KMS-11 (cell line): ENCODE data around the gene OR8H3.

ENCODE experiments used
- H2AFZ ChIP-seq: fragments of 200-600 bp; sonication (generic); 2 replicates; pipeline ENCODE4 v1.6.1; 2016; ENCODE audit warnings: antibody characterized with exemption, mixed run types, low read depth
- H3K27ac ChIP-seq: fragments of 200-600 bp; sonication (generic); 2 replicates; pipeline ENCODE4 v1.6.1; 2016; ENCODE audit warnings: mild to moderate bottlenecking, mixed run types
- H3K27me3 ChIP-seq: fragments of 200-600 bp; sonication (generic); 2 replicates; pipeline ENCODE4 v1.6.1; 2017; ENCODE audit warnings: mild to moderate bottlenecking, low read depth, mixed run types, moderate library complexity; ENCODE audit not compliant: insufficient read depth
- H3K36me3 ChIP-seq: fragments of 200-600 bp; sonication (generic); 2 replicates; pipeline ENCODE4 v1.6.1; 2017; ENCODE audit warnings: mild to moderate bottlenecking, mixed run types; ENCODE audit not compliant: insufficient read depth
- H3K4me1 ChIP-seq: fragments of 200-600 bp; sonication (generic); 2 replicates; pipeline ENCODE4 v1.6.1; 2016; ENCODE audit warnings: mild to moderate bottlenecking, low read depth, mixed run types; ENCODE audit not compliant: poor library complexity, severe bottlenecking
- H3K4me2 ChIP-seq: fragments of 200-600 bp; sonication (generic); 2 replicates; pipeline ENCODE4 v1.7.0; 2016; ENCODE audit warnings: mild to moderate bottlenecking, mixed run types
- H3K4me3 ChIP-seq: fragments of 200-600 bp; sonication (generic); IDR thresholded peaks from 2 replicates; pipeline ENCODE4 v1.6.1; 2017; ENCODE audit warnings: low read depth, low read length, mixed read lengths; ENCODE audit not compliant: insufficient read depth
- H3K79me2 ChIP-seq: fragments of 200-600 bp; sonication (generic); 2 replicates; pipeline ENCODE4 v1.6.1; 2016; ENCODE audit warnings: low read depth, mixed run types; ENCODE audit not compliant: insufficient read depth
- H3K9ac ChIP-seq: fragments of 200-600 bp; sonication (generic); 2 replicates; pipeline ENCODE4 v1.6.1; 2016; ENCODE audit warnings: mild to moderate bottlenecking, mixed run types
- H4K20me1 ChIP-seq: fragments of 200-600 bp; sonication (generic); 2 replicates; pipeline ENCODE4 v1.6.1; 2016; ENCODE audit warnings: mild to moderate bottlenecking, mixed run types; ENCODE audit not compliant: insufficient read depth
- TF ChIP-seq, protein P1 (sequence below): fragments of 200-600 bp; sonication (generic); conservative IDR thresholded peaks from 2 replicates; pipeline ENCODE4 v1.6.1; 2017; ENCODE audit warnings: low read depth, mild to moderate bottlenecking, antibody characterized with exemption, low read length, moderate library complexity, mixed read lengths

The OR8H3 gene, protein sequence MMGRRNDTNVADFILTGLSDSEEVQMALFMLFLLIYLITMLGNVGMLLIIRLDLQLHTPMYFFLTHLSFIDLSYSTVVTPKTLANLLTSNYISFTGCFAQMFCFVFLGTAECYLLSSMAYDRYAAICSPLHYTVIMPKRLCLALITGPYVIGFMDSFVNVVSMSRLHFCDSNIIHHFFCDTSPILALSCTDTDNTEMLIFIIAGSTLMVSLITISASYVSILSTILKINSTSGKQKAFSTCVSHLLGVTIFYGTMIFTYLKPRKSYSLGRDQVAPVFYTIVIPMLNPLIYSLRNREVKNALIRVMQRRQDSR

DNA sequence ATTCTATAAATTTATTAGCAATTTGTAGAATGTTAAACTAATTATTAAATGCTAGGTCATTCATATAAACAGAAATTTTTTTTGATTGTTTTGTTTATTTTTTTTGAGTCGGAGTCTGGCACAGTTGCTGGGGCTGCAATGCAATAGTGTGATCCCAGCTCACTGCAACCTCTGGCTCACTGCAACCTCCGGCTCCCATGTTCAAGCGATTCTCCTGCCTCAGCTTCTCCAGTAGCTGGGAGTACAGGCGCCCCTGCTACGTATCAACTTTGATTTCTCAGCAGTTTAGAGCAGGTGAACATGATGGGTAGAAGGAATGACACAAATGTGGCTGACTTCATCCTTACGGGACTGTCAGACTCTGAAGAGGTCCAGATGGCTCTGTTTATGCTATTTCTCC lies at the start of gene OR8H3:
Gene OR8H3, plus strand, starts transcription at position 301 of the 400 bp plus-strand sequence. Its CDS starts 0 bp downstream, at position 301.
- H3K4me2 ChIP-seq, result no peak within 1 kb of the TSS
- no peak within 1 kb of the TSS for H3K27ac ChIP-seq
- no peaks in the 10 kb centered on the region for H3K27me3 ChIP-seq
- no peaks in the 10 kb centered on the region for H3K4me1 ChIP-seq
- no peaks in the 10 kb centered on the region for H3K36me3 ChIP-seq
- H3K79me2 ChIP-seq, result no peaks in the 10 kb centered on the region
- no peaks in the 10 kb centered on the region for H4K20me1 ChIP-seq
- H3K9ac ChIP-seq, result no peak within 1 kb of the TSS
- H3K4me3 ChIP-seq, result no peak within 1 kb of the TSS
- no peak within 1 kb of the TSS for H2AFZ ChIP-seq
- TF ChIP-seq, protein P1, sequence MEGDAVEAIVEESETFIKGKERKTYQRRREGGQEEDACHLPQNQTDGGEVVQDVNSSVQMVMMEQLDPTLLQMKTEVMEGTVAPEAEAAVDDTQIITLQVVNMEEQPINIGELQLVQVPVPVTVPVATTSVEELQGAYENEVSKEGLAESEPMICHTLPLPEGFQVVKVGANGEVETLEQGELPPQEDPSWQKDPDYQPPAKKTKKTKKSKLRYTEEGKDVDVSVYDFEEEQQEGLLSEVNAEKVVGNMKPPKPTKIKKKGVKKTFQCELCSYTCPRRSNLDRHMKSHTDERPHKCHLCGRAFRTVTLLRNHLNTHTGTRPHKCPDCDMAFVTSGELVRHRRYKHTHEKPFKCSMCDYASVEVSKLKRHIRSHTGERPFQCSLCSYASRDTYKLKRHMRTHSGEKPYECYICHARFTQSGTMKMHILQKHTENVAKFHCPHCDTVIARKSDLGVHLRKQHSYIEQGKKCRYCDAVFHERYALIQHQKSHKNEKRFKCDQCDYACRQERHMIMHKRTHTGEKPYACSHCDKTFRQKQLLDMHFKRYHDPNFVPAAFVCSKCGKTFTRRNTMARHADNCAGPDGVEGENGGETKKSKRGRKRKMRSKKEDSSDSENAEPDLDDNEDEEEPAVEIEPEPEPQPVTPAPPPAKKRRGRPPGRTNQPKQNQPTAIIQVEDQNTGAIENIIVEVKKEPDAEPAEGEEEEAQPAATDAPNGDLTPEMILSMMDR, result no peak

DNA sequence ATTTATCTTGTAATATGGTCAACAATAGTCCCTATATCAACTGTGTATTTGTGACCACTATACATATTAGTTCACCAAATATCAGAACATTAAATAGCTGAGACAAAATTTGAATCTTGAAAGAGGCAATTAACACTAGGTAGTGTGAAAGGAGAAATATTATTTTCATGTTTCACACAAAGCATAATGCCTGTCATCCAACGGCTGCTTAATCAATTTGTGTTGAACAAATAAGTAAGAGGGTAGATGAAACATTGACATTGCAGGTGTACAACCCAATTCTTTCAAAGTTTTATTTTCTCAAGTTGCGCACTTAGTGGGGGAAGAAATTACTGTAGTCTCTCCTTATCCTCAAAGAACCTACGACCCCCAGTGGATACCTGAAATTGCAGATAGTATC lies 32.5 kb upstream of the OR8H3 start:
- Histone ChIP-seq H3K79me2 (no peaks in the 10 kb centered on the region), H3K9ac (no peak overlapping the region), H3K4me1 (no peaks in the 10 kb centered on the region), H3K36me3 (no peaks in the 10 kb centered on the region), H3K4me3 (no peak overlapping the region), H3K27me3 (no peaks in the 10 kb centered on the region), H3K4me2 (no peak overlapping the region), H3K27ac (no peak overlapping the region), H4K20me1 (no peaks in the 10 kb centered on the region), H2AFZ (no peak overlapping the region)
- TF ChIP-seq, protein P1, result no peak

DNA sequence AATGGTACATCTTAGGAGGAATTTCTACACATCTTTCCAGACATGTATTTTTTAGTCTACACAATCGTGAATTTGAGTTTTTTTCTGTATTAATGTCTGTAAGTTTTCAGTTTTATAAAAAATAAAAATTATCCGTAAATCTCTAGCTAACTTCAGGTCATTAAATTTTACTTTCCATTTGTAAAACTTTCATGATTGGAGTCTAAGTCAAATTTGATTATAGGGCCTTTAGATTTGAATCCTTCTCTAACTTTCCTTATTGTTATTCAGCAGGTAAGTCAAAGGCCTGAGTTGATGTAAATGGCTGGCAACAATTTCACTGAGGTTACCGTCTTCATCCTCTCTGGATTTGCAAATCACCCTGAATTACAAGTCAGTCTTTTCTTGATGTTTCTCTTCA lies 29.2 kb upstream of the OR8H3 start, which contains the start of gene OR8I2:
Gene OR8I2, plus strand, starts transcription at position 301 of the 400 bp plus-strand sequence. Its CDS starts 0 bp downstream, at position 301.
- Histone ChIP-seq H3K27me3 (no peaks in the 10 kb centered on the region), H2AFZ (no peak within 1 kb of the TSS), H3K4me3 (no peak within 1 kb of the TSS), H4K20me1 (no peaks in the 10 kb centered on the region), H3K27ac (no peak within 1 kb of the TSS), H3K9ac (no peak within 1 kb of the TSS), H3K36me3 (no peaks in the 10 kb centered on the region), H3K4me2 (no peak within 1 kb of the TSS), H3K79me2 (no peaks in the 10 kb centered on the region), H3K4me1 (no peaks in the 10 kb centered on the region)
- TF ChIP-seq, protein P1, result no peak

DNA sequence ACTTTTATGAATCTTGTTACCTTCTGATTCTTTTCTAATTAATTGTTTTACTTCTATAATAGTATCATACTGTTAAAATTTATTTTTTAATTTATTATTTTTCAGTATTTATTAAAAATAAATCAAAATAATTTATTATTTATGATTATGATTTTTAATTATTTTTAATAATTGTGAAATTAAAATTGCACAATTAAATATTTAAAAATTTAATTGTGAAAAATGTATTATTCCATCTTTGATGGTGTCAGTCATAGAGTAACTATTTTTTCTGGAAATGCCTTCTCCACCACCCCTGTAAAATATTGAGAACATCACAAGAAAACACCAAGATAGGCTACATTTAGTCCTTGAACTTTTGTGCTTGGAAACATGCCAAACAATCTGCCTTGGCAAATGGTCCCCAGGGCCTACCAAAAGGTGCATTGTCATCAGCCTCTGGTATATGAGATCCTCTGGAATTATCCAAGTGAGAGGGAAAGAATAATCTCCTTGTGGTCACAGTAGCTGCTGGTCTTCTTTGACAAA lies 18.9 kb upstream of the OR8H3 start, which contains the start of gene OR8H2:
Gene OR8H2, plus strand, starts transcription at position 478 of the 528 bp plus-strand sequence. CDS start 1,356 bp downstream, outside the sequence.
- no peaks in the 10 kb centered on the region for H4K20me1 ChIP-seq
- H3K79me2 ChIP-seq, result no peaks in the 10 kb centered on the region
- no peak within 1 kb of the TSS for H3K27ac ChIP-seq
- H3K4me1 ChIP-seq, result peaks cover 2% of the 10 kb centered on the region
- H3K9ac ChIP-seq, result no peak within 1 kb of the TSS
- H2AFZ ChIP-seq, result no peak within 1 kb of the TSS
- no peaks in the 10 kb centered on the region for H3K36me3 ChIP-seq
- H3K4me3 ChIP-seq, result no peak within 1 kb of the TSS
- TF ChIP-seq, protein P1, result no peak
- no peak within 1 kb of the TSS for H3K4me2 ChIP-seq
- H3K27me3 ChIP-seq, result no peaks in the 10 kb centered on the region
